HG02588 (cell line): ENCODE data around the gene BCL2L1.
"Not testable (repeated sequence)": the region's sequence is repeated elsewhere in the genome, so short reads cannot be mapped to it uniquely, and the experiment has no call there.

Source experiments
- ATAC-seq: cut with Tn5 transposase; IDR thresholded peaks from one replicate; pipeline ENCODE4 v1.9.1; 2021; ENCODE audit warnings: mild to moderate bottlenecking, moderate library complexity; ENCODE audit not compliant: unreplicated experiment

The BCL2L1 gene

GRCh38 chr20:31661625-31662371, 60.9 kb downstream of the BCL2L1 start:
- peak; percentile 52 for ATAC-seq

DNA sequence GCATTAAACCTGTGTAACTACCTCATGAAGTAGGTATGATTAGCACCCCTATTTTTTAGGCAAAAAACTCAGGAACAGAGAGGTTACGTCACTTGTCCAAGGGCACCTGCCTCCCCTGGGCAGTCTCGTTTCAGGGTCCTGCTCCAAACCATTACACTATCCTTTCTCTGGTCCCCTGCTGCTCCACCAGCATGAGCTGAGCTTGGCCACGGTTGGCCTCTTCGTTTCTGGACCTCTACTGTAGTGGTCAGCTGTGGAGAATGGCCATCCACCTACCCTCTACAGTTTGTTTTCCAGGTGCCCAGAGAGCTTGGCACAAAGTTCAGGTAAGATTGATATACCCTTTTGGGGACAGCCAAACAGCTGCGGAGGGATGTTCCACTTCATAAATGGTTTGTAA, 68.1 kb downstream of the BCL2L1 start:
- no peak for ATAC-seq

DNA sequence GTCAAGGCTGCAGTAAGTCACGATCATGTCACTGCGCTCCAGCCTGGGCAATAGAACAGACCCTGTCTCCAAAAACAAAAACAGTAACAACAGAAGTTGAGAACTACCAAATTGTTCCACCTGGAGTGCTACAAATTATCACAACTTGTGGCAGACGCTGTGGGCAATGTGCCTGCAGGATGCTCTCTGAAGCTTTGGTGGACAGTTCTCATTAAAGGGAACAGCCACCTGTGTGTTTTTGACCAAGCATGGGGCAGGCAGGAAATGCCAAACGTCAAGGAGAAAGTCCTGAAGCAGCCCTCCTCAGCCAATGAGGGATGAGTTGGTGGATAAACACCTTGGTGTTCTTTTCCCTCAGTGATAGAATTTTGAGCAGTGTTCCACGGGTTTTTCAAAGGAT, 69.1 kb downstream of the BCL2L1 start:
- no peak for ATAC-seq

GRCh38 chr20:31652917-31653396, 69.7 kb downstream of the BCL2L1 start:
- ATAC-seq, result no peak

DNA sequence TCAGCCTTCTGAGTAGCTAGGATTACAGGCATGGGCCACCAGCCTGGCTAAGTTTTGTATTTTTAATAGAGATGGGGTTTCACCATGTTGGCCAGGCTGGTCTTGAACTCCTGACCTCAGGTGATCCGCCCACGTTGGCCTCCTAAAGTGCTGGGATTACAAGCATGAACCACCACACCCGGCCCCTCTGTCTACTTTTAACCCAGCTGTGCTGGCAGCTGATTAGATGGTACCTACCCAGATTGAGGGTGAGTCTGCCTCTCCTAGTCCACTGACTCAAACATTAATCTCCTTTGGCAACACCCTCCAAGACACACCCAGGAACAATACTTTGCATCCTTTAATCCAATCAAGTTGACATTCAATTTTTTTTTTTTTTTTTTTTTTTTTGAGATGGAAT, 74.6 kb downstream of the BCL2L1 start:
- not testable (repeated sequence) for ATAC-seq

DNA sequence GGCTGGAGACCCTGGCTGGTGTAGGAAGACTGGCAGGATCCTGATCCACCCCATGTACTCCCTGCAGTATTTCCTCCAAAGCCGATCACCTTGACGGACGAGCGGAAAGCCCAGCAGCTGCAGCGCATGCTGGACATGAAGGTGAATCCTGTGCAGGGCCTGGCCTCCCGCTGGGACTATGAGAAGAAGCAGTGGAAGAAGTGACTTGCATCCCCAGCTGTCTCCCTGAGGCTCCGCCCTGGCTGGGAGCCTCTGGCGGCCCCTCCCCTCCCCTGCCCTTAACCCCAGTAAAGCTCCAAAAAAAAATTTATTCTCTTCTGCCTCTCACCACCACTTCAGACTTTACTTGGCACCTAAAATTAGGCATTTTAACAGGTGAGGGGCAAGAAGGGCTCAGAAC, 78.0 kb downstream of the BCL2L1 start:
- ATAC-seq, result no peak

GRCh38 chr20:31643522-31643921, 79.1 kb downstream of the BCL2L1 start:
- no peak for ATAC-seq

GRCh38 chr20:31642837-31643236, 79.8 kb downstream of the BCL2L1 start:
- ATAC-seq, result no peak

DNA sequence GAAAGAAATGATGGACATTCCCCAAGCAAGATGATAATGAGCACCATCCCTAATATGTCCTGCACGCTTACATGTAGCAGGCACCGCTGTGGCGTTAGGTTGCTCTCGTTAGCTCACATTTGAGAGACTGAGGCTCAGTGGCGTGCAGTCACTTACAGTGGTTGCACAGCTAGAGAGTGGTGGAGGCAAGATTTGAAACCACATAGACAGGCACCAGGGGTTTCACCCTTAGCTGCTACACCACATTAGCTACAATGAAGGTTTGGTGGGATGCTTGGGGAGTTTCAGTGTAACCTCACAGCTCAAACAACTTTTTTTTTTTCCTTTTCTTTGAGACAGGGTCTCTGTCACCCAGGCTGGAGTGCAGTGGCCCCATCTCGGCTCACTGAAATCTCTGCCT, 81.3 kb downstream of the BCL2L1 start:
- no peak for ATAC-seq

GRCh38 chr20:31640259-31640658, 82.4 kb downstream of the BCL2L1 start:
- ATAC-seq, result no peak

DNA sequence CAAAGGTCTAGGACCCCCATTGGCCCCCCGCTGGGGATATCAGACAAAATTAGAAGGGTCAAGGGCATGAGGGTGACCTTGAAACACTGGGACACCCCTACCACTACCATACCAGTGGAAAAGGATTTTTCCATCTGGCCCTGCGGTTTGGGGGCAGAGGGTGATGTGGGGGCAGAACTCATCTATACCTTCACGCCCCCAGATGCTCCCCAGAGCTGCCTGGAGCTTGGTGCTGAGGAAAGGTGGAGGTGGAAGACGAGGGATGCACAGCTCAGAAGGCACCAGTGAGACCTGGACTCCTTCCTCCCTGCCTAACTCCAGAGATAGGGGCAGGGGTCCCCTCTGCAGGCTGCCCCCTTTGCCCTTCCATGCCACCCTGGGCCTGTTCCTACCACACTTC, 83.9 kb downstream of the BCL2L1 start:
- no peak for ATAC-seq

GRCh38 chr20:31638317-31638716, 84.4 kb downstream of the BCL2L1 start:
- no peak for ATAC-seq

- no peak for ATAC-seq
Measured at GRCh38 chr20:31637660-31638059, 85.0 kb downstream of the BCL2L1 start, which contains the start of gene COX4I2. Gene COX4I2 (plus strand): TSS chr20:31637912. CDS start chr20:31639018, 1,106 bp downstream.

DNA sequence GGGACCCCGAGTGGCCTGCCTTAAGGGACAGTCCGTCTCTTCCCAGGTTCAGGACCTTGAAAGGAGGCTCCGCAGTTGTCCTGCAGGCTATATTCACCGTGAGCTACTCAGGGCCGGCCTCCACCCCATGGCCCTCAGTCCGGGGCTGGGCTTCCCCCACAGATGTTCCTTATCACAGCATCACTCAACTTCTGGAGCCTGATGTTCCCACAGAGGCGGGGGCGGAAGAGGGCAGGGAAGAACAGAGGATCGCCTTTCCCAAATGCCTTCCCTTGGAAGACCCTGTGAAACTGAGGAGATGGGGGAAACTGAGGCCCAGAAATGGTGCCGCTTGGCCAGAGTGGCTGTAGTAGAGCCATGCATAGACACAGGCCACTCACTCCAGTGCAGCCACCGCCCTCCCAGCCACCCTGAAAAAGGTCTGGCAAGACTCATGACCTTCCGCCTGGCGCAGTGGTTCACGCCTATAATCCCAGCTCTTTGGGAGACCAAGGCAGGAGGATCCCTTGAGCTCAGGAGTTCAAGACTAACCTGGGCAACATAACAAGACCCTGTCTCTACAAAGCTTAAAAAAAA, 89.2 kb downstream of the BCL2L1 start:
- no peak for ATAC-seq

- ATAC-seq, result no peak
Measured at GRCh38 chr20:31632548-31633338, 89.9 kb downstream of the BCL2L1 start.

GRCh38 chr20:31630187-31630790, 92.4 kb downstream of the BCL2L1 start:
- no peak for ATAC-seq

DNA sequence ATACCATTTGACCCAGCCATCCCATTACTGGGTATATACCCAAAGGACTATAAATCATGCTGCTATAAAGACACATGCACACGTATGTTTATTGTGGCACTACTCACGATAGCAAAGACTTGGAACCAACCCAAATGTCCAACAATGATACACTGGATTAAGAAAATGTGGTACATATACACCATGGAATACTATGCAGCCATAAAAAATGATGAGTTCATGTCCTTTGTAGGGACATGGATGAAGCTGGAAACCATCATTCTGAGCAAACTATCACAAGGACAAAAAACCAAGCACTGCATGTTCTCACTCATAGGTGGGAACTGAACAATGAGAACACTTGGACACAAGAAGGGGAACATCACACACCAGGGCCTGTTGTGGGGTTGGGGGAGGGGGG, 94.6 kb downstream of the BCL2L1 start:
- not testable (repeated sequence) for ATAC-seq

- ATAC-seq, result not testable (repeated sequence)
Measured at GRCh38 chr20:31626534-31626933, 96.1 kb downstream of the BCL2L1 start.

- not testable (repeated sequence) for ATAC-seq
Measured at GRCh38 chr20:31623123-31623505, 99.6 kb downstream of the BCL2L1 start.

GRCh38 chr20:31620246-31620645, 102.4 kb downstream of the BCL2L1 start:
- no peak for ATAC-seq

GRCh38 chr20:31617432-31618104, 105.1 kb downstream of the BCL2L1 start:
- no peak for ATAC-seq
